ENCODE results near the gene TMEM250. TPM values are rescaled to one million over a fixed set of nuclear protein-coding genes. Genes with fewer than 3 reads are reported as not detected.

Gene TMEM250
- total RNA-seq, 2 experiments from 2014 or later: 27.2 to 28.7 TPM

GRCh38 chr9:136081826-136082495 lies 36.7 kb downstream of the TMEM250 start:
- Mint-ChIP-seq H3K9me3 (no peaks in the 10 kb centered on the region), H3K36me3 (no peaks in the 10 kb centered on the region), H3K4me1 (peaks cover 11% of the 10 kb centered on the region), H3K4me3 (no peak overlapping the region), H3K27ac (no peak overlapping the region), H3K27me3 (no peaks in the 10 kb centered on the region)
- no peak for DNase-seq

GRCh38 chr9:136081113-136081825 lies 37.4 kb downstream of the TMEM250 start:
- Mint-ChIP-seq H3K4me3 (no peak overlapping the region), H3K27me3 (no peaks in the 10 kb centered on the region), H3K4me1 (peaks cover 13% of the 10 kb centered on the region), H3K27ac (no peak overlapping the region), H3K36me3 (no peaks in the 10 kb centered on the region), H3K9me3 (no peaks in the 10 kb centered on the region)
- no peak for DNase-seq

DNA sequence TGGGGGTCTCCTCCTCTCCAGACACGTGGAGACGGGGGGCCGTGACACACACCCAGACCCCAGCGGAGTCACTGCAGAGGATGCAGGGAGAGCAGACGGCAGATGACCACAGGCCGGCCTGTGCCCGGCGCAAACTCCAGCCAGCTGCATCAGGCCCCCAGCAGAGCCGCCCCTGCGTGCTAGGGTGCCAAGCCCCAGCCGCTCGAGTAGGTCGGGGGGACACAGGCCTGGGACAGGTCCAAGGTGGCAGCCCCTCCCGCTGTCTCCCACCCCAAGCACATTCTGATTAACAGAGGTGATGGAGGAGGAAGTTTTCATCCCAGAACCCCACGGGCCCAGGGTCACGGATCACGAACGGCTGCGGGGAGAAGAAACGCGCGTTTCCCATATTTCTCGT lies 38.0 kb downstream of the TMEM250 start:
- no peaks in the 10 kb centered on the region for H3K27me3 Mint-ChIP-seq
- H3K27ac Mint-ChIP-seq: no peak overlapping the region
- H3K4me3 Mint-ChIP-seq: no peak overlapping the region
- peaks cover 19% of the 10 kb centered on the region for H3K4me1 Mint-ChIP-seq
- H3K36me3 Mint-ChIP-seq: no peaks in the 10 kb centered on the region
- no peaks in the 10 kb centered on the region for H3K9me3 Mint-ChIP-seq
- no peak for DNase-seq

GRCh38 chr9:136079916-136080246 lies 38.8 kb downstream of the TMEM250 start:
- H3K27me3 Mint-ChIP-seq: no peaks in the 10 kb centered on the region

GRCh38 chr9:136079211-136079915 lies 39.3 kb downstream of the TMEM250 start:
- Mint-ChIP-seq H3K9me3 (no peaks in the 10 kb centered on the region), H3K27ac (no peak overlapping the region), H3K4me1 (peaks cover 17% of the 10 kb centered on the region), H3K27me3 (no peaks in the 10 kb centered on the region), H3K36me3 (no peaks in the 10 kb centered on the region), H3K4me3 (no peak overlapping the region)
- no peak for DNase-seq

More at GRCh38 chr9:136079916-136080246, 38.8 kb downstream of the TMEM250 start:
- Mint-ChIP-seq H3K4me3 (no peak overlapping the region), H3K4me1 (peaks cover 21% of the 10 kb centered on the region), H3K9me3 (no peaks in the 10 kb centered on the region), H3K36me3 (no peaks in the 10 kb centered on the region), H3K27ac (no peak overlapping the region)
- no peak for DNase-seq

DNA sequence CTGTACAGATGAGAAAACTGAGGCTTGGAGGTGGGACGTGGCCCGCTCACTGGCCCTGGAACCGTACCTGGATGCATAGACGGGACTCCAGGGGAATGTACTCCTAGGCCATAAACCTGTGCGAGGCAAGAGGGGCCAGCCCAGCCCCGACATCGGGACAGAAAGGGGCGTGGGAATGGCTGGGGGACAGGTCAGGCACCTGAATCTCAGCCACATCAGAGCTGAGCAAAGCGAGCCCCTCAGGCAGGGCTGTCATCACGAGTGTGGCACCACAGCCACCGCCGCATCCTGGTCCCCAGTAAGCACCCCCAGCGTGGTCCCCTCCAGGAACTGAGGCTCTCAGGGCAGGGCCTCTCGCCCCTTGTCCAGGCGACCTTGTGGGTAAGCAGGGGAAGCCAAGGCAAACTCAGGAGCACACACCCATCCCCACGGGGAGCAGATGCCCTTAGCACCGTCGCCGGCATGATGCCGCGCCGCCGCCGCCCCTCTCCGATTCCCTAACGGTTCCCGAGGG lies 40.1 kb downstream of the TMEM250 start:
- no peak overlapping the region for H3K4me3 Mint-ChIP-seq
- no peaks in the 10 kb centered on the region for H3K27me3 Mint-ChIP-seq
- no peaks in the 10 kb centered on the region for H3K9me3 Mint-ChIP-seq
- H3K27ac Mint-ChIP-seq: no peak overlapping the region
- DNase-seq: no peak
- H3K36me3 Mint-ChIP-seq: no peaks in the 10 kb centered on the region
- peaks cover 16% of the 10 kb centered on the region for H3K4me1 Mint-ChIP-seq

GRCh38 chr9:136078024-136078423 lies 40.7 kb downstream of the TMEM250 start:
- H3K27me3 Mint-ChIP-seq: no peaks in the 10 kb centered on the region
- no peak overlapping the region for H3K27ac Mint-ChIP-seq
- H3K9me3 Mint-ChIP-seq: no peaks in the 10 kb centered on the region
- H3K36me3 Mint-ChIP-seq: no peaks in the 10 kb centered on the region
- no peak for DNase-seq
- H3K4me1 Mint-ChIP-seq: peaks cover 16% of the 10 kb centered on the region
- H3K4me3 Mint-ChIP-seq: no peak overlapping the region

GRCh38 chr9:136077491-136077890 lies 41.2 kb downstream of the TMEM250 start:
- Mint-ChIP-seq H3K27me3 (no peaks in the 10 kb centered on the region), H3K4me1 (peaks cover 13% of the 10 kb centered on the region), H3K36me3 (no peaks in the 10 kb centered on the region), H3K4me3 (no peak overlapping the region), H3K9me3 (no peaks in the 10 kb centered on the region), H3K27ac (no peak overlapping the region)
- DNase-seq: no peak

GRCh38 chr9:136075881-136076678 lies 42.6 kb downstream of the TMEM250 start:
- H3K27me3 Mint-ChIP-seq: no peaks in the 10 kb centered on the region
- no peak for DNase-seq
- H3K27ac Mint-ChIP-seq: peak overlapping the region; percentile 52
- peak overlapping the region; percentile 46 for H3K4me3 Mint-ChIP-seq
- peaks cover 13% of the 10 kb centered on the region for H3K4me1 Mint-ChIP-seq
- H3K36me3 Mint-ChIP-seq: no peaks in the 10 kb centered on the region
- no peaks in the 10 kb centered on the region for H3K9me3 Mint-ChIP-seq

DNA sequence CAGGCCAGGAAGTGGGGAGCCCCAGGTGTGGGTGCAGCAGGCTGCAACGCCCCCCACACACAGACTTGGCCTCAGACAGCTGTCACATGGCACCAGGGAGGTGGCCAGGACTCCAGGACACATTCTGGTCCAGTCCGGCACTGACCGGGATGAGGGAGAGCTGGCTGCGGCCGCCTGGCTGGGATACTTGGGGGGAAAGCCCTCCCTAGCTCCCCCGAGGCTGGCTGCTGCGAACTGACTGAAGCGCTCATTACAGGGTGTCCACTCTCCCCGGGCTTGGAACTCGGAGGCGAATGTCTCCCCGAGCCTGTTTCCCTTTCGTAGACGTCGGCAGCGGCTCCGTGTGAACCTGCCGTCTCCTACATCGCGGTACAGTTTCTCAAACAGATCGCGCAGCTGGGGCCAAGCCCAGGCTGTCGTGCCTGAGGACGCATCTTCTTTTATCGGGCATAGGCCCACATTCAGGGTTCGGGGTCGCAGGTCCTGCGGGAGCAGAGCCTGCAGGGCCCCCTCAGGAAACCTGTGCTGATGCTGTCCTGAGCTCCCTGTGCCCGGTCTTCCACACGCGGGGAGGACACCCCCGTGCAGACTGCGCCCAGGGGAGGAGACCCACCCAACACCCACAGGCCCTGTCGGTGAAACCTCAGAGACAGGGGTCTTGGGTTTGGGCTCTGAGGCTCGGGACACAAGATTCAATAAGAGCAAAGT lies 43.4 kb downstream of the TMEM250 start:
- no peak for DNase-seq
- Mint-ChIP-seq H3K27ac (peak overlapping the region; percentile 52), H3K4me1 (peaks cover 13% of the 10 kb centered on the region), H3K4me3 (peak overlapping the region; percentile 46), H3K36me3 (no peaks in the 10 kb centered on the region), H3K9me3 (no peaks in the 10 kb centered on the region), H3K27me3 (no peaks in the 10 kb centered on the region)

DNA sequence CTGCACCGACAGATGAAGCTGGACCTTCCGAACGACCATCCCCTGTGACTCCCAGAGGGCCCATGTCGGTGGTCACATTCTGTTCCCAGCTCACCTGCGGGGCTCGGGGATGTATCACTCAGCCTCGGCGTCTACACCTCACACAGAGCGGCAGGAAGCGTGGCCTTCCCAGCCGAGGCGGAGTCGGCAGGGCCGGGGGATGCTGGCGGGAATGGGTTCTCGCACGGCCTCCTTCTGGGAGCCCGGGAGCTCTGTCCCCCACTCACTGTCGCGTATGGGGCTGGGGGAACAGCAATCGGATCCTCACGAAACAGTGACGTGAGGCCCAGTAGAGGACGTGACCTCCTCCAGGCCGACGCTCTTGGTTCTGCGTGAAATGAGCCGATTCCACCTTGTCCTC lies 44.0 kb downstream of the TMEM250 start:
- DNase-seq: no peak

More for the DNA sequence above, 44.0 kb downstream of the TMEM250 start:
- no peak overlapping the region for H3K27ac Mint-ChIP-seq
- no peaks in the 10 kb centered on the region for H3K27me3 Mint-ChIP-seq
- H3K4me3 Mint-ChIP-seq: no peak overlapping the region
- no peaks in the 10 kb centered on the region for H3K9me3 Mint-ChIP-seq
- H3K36me3 Mint-ChIP-seq: no peaks in the 10 kb centered on the region
- H3K4me1 Mint-ChIP-seq: peaks cover 13% of the 10 kb centered on the region
